ENCODE data around the gene THAP7.

Gene THAP7

DNA sequence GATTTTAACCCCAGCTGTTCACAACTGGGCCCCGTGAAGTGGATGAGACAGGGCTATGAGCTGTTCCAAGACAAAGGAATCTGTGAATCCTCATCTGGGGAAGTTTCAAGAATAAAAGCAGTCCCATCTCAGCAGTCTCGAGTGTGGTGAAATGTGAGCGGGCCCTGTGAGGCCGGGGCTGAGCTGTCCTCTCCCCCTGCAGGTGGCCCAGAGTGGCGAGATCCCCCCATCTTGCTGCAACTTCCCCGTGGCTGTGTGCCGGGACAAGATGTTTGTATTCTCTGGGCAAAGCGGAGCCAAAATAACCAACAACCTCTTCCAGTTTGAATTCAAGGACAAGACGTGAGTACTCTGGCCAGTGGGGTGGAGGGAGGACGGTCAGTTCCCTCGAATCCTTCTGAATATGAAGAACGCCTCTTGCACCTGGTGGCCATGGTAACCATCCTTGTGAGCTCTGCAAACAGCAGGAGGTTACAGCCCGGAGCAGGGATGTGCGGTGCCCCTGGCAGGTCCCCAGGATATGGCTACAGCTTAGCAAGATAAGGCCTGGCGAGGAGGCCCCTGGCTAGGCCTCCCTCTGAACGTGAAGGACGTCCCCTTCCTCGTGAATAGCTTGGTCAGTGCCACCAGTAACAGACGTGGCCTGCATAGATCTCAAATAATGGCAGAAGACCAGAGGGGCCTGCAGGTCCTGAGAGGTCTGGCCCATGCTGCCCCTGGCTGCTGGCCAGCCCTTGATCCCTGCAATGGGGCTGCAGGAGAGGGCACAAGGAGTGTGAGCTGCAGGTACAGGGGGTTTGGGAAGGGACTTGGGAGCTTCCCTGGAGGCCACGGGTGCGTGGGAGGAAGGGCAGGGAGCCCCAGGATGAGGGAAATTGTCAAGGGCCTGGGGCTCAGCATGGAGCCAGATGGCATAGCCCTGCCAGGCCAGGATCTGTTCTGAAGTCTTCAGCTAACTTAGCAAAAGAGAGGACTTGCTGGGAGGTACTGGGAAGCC is 11.4 kb downstream of the THAP7 start:
- TF ChIP-seq EZH2phosphoT487 (IDR thresholded peaks at IDR 0.05; ENCODE audit: low read depth), result no peak
- TF ChIP-seq, protein P1, sequence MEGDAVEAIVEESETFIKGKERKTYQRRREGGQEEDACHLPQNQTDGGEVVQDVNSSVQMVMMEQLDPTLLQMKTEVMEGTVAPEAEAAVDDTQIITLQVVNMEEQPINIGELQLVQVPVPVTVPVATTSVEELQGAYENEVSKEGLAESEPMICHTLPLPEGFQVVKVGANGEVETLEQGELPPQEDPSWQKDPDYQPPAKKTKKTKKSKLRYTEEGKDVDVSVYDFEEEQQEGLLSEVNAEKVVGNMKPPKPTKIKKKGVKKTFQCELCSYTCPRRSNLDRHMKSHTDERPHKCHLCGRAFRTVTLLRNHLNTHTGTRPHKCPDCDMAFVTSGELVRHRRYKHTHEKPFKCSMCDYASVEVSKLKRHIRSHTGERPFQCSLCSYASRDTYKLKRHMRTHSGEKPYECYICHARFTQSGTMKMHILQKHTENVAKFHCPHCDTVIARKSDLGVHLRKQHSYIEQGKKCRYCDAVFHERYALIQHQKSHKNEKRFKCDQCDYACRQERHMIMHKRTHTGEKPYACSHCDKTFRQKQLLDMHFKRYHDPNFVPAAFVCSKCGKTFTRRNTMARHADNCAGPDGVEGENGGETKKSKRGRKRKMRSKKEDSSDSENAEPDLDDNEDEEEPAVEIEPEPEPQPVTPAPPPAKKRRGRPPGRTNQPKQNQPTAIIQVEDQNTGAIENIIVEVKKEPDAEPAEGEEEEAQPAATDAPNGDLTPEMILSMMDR (IDR thresholded peaks at IDR 0.05; ENCODE audit: low read depth, low read length), result no peak
- Histone ChIP-seq H3K4me3 (ENCODE audit: low read length) (no peak overlapping the region), H3K79me2 (ENCODE audit: low read length) (no peaks in the 10 kb centered on the region), H4K20me1 (ENCODE audit: insufficient read depth, low read length) (no peaks in the 10 kb centered on the region), H3K4me2 (ENCODE audit: low read length) (no peak overlapping the region), H3K27me3 (ENCODE audit: low read depth, low read length) (no peaks in the 10 kb centered on the region), H3K27ac (ENCODE audit: low read length) (no peak overlapping the region), H2AFZ (ENCODE audit: low read depth, low read length) (no peak overlapping the region), H3K4me1 (ENCODE audit: low read length) (no peaks in the 10 kb centered on the region), H3K9me3 (ENCODE audit: insufficient read depth, low read length) (no peaks in the 10 kb centered on the region), H3K9ac (ENCODE audit: low read length) (no peak overlapping the region), H3K36me3 (replicated peaks; ENCODE audit: low read depth, low read length) (peaks cover 28% of the 10 kb centered on the region)

DNA sequence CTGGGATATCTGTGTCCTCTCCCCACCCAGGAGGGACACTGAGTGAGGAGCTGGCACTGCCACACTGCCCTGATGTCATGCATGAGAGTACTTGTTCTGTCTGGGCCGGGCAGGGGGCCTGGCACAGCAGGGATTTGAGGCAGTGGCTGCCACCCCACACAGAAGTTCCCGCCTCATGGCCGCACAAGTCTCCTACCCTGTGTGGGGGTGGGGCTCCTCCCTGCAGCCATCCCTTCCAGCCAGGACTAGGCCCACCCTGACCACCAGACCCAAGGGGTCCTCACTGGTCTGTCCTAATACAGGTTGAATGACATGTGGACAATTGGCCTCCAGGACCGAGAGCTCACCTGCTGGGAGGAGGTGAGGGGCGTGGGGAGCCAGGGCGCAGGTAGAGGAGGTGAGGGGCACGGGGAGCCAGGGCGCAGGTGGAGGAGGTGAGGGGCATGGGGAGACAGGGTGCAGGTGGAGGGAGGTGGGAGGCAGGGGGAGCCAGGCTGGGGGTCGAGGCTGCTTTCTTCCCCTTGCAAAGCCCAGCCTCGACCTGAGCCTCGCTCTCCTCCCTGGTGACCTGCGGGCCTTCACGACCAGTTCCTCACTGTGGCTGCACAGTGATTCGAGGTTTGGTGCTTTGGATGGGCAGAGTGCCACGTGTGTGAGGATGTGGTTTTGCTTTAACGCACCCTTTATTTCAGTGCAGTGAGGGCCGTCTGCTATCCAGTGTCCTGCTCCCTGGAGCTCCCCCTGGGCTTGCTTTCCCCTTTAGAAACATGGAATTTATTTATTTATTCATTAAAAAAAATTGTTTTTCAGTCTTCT is 12.4 kb downstream of the THAP7 start:
- no peaks in the 10 kb centered on the region for H3K4me1 ChIP-seq (ENCODE audit: low read length)
- no peak overlapping the region for H3K9ac ChIP-seq (ENCODE audit: low read length)
- no peak overlapping the region for H3K27ac ChIP-seq (ENCODE audit: low read length)
- H2AFZ ChIP-seq (ENCODE audit: low read depth, low read length), result no peak overlapping the region
- H3K79me2 ChIP-seq (ENCODE audit: low read length), result no peaks in the 10 kb centered on the region
- no peak for TF ChIP-seq EZH2phosphoT487 (IDR thresholded peaks at IDR 0.05; ENCODE audit: low read depth)
- TF ChIP-seq, protein P1 (IDR thresholded peaks at IDR 0.05; ENCODE audit: low read depth, low read length), result no peak
- peaks cover 33% of the 10 kb centered on the region for H3K36me3 ChIP-seq (replicated peaks; ENCODE audit: low read depth, low read length)
- no peaks in the 10 kb centered on the region for H4K20me1 ChIP-seq (ENCODE audit: insufficient read depth, low read length)
- no peaks in the 10 kb centered on the region for H3K27me3 ChIP-seq (ENCODE audit: low read depth, low read length)
- H3K4me3 ChIP-seq (ENCODE audit: low read length), result no peak overlapping the region
- H3K9me3 ChIP-seq (ENCODE audit: insufficient read depth, low read length), result no peaks in the 10 kb centered on the region
- H3K4me2 ChIP-seq (ENCODE audit: low read length), result no peak overlapping the region

DNA sequence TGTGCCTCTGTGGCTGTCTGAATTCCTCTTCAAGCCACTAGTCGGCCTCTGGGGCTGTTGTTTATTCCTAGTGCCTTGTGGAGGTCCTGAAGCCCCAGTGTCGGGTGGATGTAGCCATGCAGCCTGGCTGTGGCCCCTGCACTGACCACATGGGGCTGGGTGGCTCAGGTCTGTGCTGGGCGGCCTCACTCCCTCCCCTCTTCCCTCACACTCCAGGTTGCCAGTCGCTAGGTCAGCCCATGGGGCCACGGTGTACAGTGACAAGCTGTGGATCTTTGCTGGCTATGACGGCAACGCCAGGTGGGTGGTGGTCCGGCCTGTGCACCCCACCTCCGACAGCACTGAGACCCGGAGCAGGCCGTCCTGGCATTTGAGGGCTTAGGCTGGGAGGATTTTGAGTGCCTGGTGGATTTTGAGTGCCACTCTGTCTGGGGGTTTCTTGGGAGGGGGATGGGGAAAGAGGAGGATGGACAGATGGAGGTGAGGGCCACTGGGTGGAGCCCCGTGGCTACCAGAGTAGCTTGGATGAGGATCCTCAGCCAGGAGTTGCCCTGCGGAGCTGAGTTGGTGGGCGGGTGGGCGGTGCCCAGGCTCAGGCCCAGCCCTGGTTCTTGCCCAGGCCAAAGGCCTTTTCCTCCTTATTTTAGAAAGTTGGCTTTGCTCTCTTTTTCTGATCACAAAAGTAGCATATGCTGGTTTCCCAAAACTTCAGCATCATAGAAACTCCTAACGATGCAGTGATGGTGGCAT is 13.2 kb downstream of the THAP7 start:
- Histone ChIP-seq H3K27me3 (ENCODE audit: low read depth, low read length) (no peaks in the 10 kb centered on the region), H3K27ac (ENCODE audit: low read length) (no peak overlapping the region), H4K20me1 (ENCODE audit: insufficient read depth, low read length) (no peaks in the 10 kb centered on the region), H3K4me1 (ENCODE audit: low read length) (no peaks in the 10 kb centered on the region), H3K9me3 (ENCODE audit: insufficient read depth, low read length) (no peaks in the 10 kb centered on the region), H3K4me3 (ENCODE audit: low read length) (no peak overlapping the region), H3K79me2 (ENCODE audit: low read length) (no peaks in the 10 kb centered on the region), H2AFZ (ENCODE audit: low read depth, low read length) (no peak overlapping the region), H3K9ac (ENCODE audit: low read length) (no peak overlapping the region), H3K36me3 (replicated peaks; ENCODE audit: low read depth, low read length) (peaks cover 37% of the 10 kb centered on the region), H3K4me2 (ENCODE audit: low read length) (no peak overlapping the region)
- TF ChIP-seq, protein P1 (IDR thresholded peaks at IDR 0.05; ENCODE audit: low read depth, low read length), result no peak
- no peak for TF ChIP-seq EZH2phosphoT487 (IDR thresholded peaks at IDR 0.05; ENCODE audit: low read depth)
